SJCRH30 (cell line): ENCODE measurements around the gene TLE4. TPM values are rescaled to one million over a fixed set of nuclear protein-coding genes. Genes with fewer than 3 reads are reported as not detected.

Source experiments
- DNase-seq, 2 experiments: peaks; one replicate each; pipeline ENCODE4 v3.0.0-alpha.2; 2015 to 2020
- H3K27ac ChIP-seq: fragments of 250-450 bp; sonication (Bioruptor Pico); 2 replicates; pipeline ENCODE4 v1.5.1; 2020; ENCODE audit warnings: mild to moderate bottlenecking, moderate library complexity
- H3K27me3 ChIP-seq: fragments of 250-450 bp; sonication (Bioruptor Pico); 2 replicates; pipeline ENCODE4 v1.5.1; 2020; ENCODE audit warnings: mild to moderate bottlenecking, moderate library complexity
- H3K36me3 ChIP-seq: fragments of 250-450 bp; sonication (Bioruptor Pico); 2 replicates; pipeline ENCODE4 v1.5.1; 2020; ENCODE audit warnings: mild to moderate bottlenecking, moderate library complexity
- H3K4me1 ChIP-seq: fragments of 250-450 bp; sonication (Bioruptor Pico); 2 replicates; pipeline ENCODE4 v1.5.1; 2020; ENCODE audit warnings: mild to moderate bottlenecking, moderate library complexity
- H3K4me3 ChIP-seq: fragments of 250-450 bp; sonication (Bioruptor Pico); 2 replicates; pipeline ENCODE4 v1.5.1; 2020; ENCODE audit warnings: mild to moderate bottlenecking, moderate library complexity
- H3K9me3 ChIP-seq: fragments of 250-450 bp; sonication (Bioruptor Pico); replicated peaks from 2 replicates; pipeline ENCODE4 v1.5.1; 2020; ENCODE audit warnings: mild to moderate bottlenecking, moderate library complexity
- total RNA-seq: library from RNA; depleted of rRNA; stranded (reverse); fragments of >200 nt; shearing (Covaris generic); gene quantifications from 2 replicates; pipeline ENCODE4 v1.2.3, GENCODE V29; 2014

TLE4 gene
- total RNA-seq, 1 experiment from 2014 or later: 103 TPM

- no peak for DNase-seq
- H3K9me3 ChIP-seq: no peaks in the 10 kb centered on the region
- H3K4me1 ChIP-seq: peaks cover 19% of the 10 kb centered on the region
- peaks cover 18% of the 10 kb centered on the region for H3K36me3 ChIP-seq
- no peak overlapping the region for H3K4me3 ChIP-seq
- H3K27ac ChIP-seq: no peak overlapping the region
- no peaks in the 10 kb centered on the region for H3K27me3 ChIP-seq
These were observed 114.8 kb downstream of the TLE4 start for GRCh38 chr9:79686381-79687130.

- Histone ChIP-seq H3K4me1 (peaks cover 16% of the 10 kb centered on the region), H3K9me3 (no peaks in the 10 kb centered on the region), H3K27ac (no peak overlapping the region), H3K36me3 (peaks cover 21% of the 10 kb centered on the region), H3K27me3 (no peaks in the 10 kb centered on the region), H3K4me3 (no peak overlapping the region)
- no peak for DNase-seq
These were observed 115.3 kb downstream of the TLE4 start for GRCh38 chr9:79687131-79687447.

GRCh38 chr9:79688363-79688762, 116.6 kb downstream of the TLE4 start:
- H3K4me1 ChIP-seq: peaks cover 8% of the 10 kb centered on the region
- no peaks in the 10 kb centered on the region for H3K9me3 ChIP-seq
- DNase-seq: no peak
- no peaks in the 10 kb centered on the region for H3K27me3 ChIP-seq
- no peak overlapping the region for H3K4me3 ChIP-seq
- H3K27ac ChIP-seq: no peak overlapping the region
- peaks cover 21% of the 10 kb centered on the region for H3K36me3 ChIP-seq

- H3K4me3 ChIP-seq: no peak overlapping the region
- peaks cover 18% of the 10 kb centered on the region for H3K4me1 ChIP-seq
- H3K9me3 ChIP-seq: no peaks in the 10 kb centered on the region
- no peak for DNase-seq
- H3K27ac ChIP-seq: no peak overlapping the region
- H3K36me3 ChIP-seq: peaks cover 20% of the 10 kb centered on the region
- H3K27me3 ChIP-seq: no peaks in the 10 kb centered on the region
These were observed 117.8 kb downstream of the TLE4 start for GRCh38 chr9:79689576-79689975.

- no peaks in the 10 kb centered on the region for H3K9me3 ChIP-seq
- peaks cover 16% of the 10 kb centered on the region for H3K36me3 ChIP-seq
- H3K27me3 ChIP-seq: no peaks in the 10 kb centered on the region
- no peak for DNase-seq
- peaks cover 18% of the 10 kb centered on the region for H3K4me1 ChIP-seq
- H3K27ac ChIP-seq: no peak overlapping the region
- no peak overlapping the region for H3K4me3 ChIP-seq
These were observed 119.7 kb downstream of the TLE4 start for GRCh38 chr9:79691496-79691895.

GRCh38 chr9:79692857-79693571, 121.2 kb downstream of the TLE4 start:
- Histone ChIP-seq H3K27me3 (no peaks in the 10 kb centered on the region), H3K4me3 (no peak overlapping the region), H3K4me1 (peaks cover 18% of the 10 kb centered on the region), H3K27ac (no peak overlapping the region), H3K36me3 (peaks cover 5% of the 10 kb centered on the region; the same call in 1 of the 2 replicates), H3K9me3 (no peaks in the 10 kb centered on the region)
- DNase-seq: no peak

GRCh38 chr9:79693750-79694149, 122.0 kb downstream of the TLE4 start:
- no peaks in the 10 kb centered on the region for H3K9me3 ChIP-seq
- H3K36me3 ChIP-seq: peaks cover 9% of the 10 kb centered on the region; the same call in 1 of the 2 replicates
- H3K27ac ChIP-seq: no peak overlapping the region
- no peaks in the 10 kb centered on the region for H3K27me3 ChIP-seq
- H3K4me3 ChIP-seq: no peak overlapping the region
- DNase-seq: no peak
- H3K4me1 ChIP-seq: peaks cover 18% of the 10 kb centered on the region

GRCh38 chr9:79694208-79694607, 122.4 kb downstream of the TLE4 start:
- Histone ChIP-seq H3K27ac (no peak overlapping the region), H3K27me3 (no peaks in the 10 kb centered on the region), H3K9me3 (no peaks in the 10 kb centered on the region), H3K36me3 (peaks cover 9% of the 10 kb centered on the region; the same call in 1 of the 2 replicates), H3K4me1 (peaks cover 18% of the 10 kb centered on the region), H3K4me3 (no peak overlapping the region)
- DNase-seq: no peak

- no peak overlapping the region for H3K4me3 ChIP-seq
- no peaks in the 10 kb centered on the region for H3K27me3 ChIP-seq
- peaks cover 18% of the 10 kb centered on the region for H3K4me1 ChIP-seq
- peak; percentile 62 to 71 for DNase-seq
- H3K9me3 ChIP-seq: no peaks in the 10 kb centered on the region
- H3K27ac ChIP-seq: no peak overlapping the region
- H3K36me3 ChIP-seq: peaks cover 9% of the 10 kb centered on the region; the same call in 1 of the 2 replicates
These were observed 123.1 kb downstream of the TLE4 start for GRCh38 chr9:79694676-79695400.

GRCh38 chr9:79695531-79696175, 123.9 kb downstream of the TLE4 start:
- H3K36me3 ChIP-seq: peaks cover 9% of the 10 kb centered on the region; the same call in 1 of the 2 replicates
- DNase-seq: peak in 1 of 2 experiments; percentile 12
- peaks cover 18% of the 10 kb centered on the region for H3K4me1 ChIP-seq
- no peaks in the 10 kb centered on the region for H3K27me3 ChIP-seq
- no peaks in the 10 kb centered on the region for H3K9me3 ChIP-seq
- no peak overlapping the region for H3K27ac ChIP-seq
- no peak overlapping the region for H3K4me3 ChIP-seq

- no peak for DNase-seq
- H3K36me3 ChIP-seq: peaks cover 8% of the 10 kb centered on the region
- H3K9me3 ChIP-seq: no peaks in the 10 kb centered on the region
- peaks cover 13% of the 10 kb centered on the region for H3K4me1 ChIP-seq
- no peak overlapping the region for H3K27ac ChIP-seq
- no peak overlapping the region for H3K4me3 ChIP-seq
- no peaks in the 10 kb centered on the region for H3K27me3 ChIP-seq
These were observed 127.2 kb downstream of the TLE4 start for GRCh38 chr9:79698967-79699366.

GRCh38 chr9:79699479-79699878, 127.7 kb downstream of the TLE4 start:
- H3K27me3 ChIP-seq: no peaks in the 10 kb centered on the region

GRCh38 chr9:79700607-79701360, 129.0 kb downstream of the TLE4 start:
- H3K27me3 ChIP-seq: no peaks in the 10 kb centered on the region
- H3K4me1 ChIP-seq: no peaks in the 10 kb centered on the region; the same call in 1 of the 2 replicates
- peaks cover 20% of the 10 kb centered on the region for H3K36me3 ChIP-seq
- H3K9me3 ChIP-seq: no peaks in the 10 kb centered on the region
- H3K4me3 ChIP-seq: no peak overlapping the region
- DNase-seq: no peak
- H3K27ac ChIP-seq: no peak overlapping the region

More at GRCh38 chr9:79699479-79699878, 127.7 kb downstream of the TLE4 start:
- H3K4me1 ChIP-seq: peaks cover 8% of the 10 kb centered on the region
- no peak overlapping the region for H3K27ac ChIP-seq
- DNase-seq: no peak
- peaks cover 10% of the 10 kb centered on the region for H3K36me3 ChIP-seq
- H3K9me3 ChIP-seq: no peaks in the 10 kb centered on the region
- H3K4me3 ChIP-seq: no peak overlapping the region

- Histone ChIP-seq H3K27ac (no peak overlapping the region), H3K9me3 (no peaks in the 10 kb centered on the region), H3K27me3 (no peaks in the 10 kb centered on the region), H3K4me1 (no peaks in the 10 kb centered on the region), H3K36me3 (peaks cover 26% of the 10 kb centered on the region), H3K4me3 (no peak overlapping the region)
- no peak for DNase-seq
These were observed 129.9 kb downstream of the TLE4 start for GRCh38 chr9:79701651-79702050.
